Tibial nerve (tissue), 4 donors: ENCODE results near the gene MRPS7. TPM values are rescaled to one million over a fixed set of nuclear protein-coding genes. Genes with fewer than 3 reads are reported as not detected.

Experiments
- DNase-seq, 2 donors: peaks; one replicate each; pipeline ENCODE4 v3.0.0-alpha.2; 2019; ENCODE audit warnings: low spot score in 2 of 2
- H3K27ac ChIP-seq, 4 donors: fragments of 200-600 bp; sonication (generic) in 3 of 4; one replicate each; pipeline ENCODE4 v1.5.1; 2017 to 2019; ENCODE audit warnings: mild to moderate bottlenecking in 1 of 4
- H3K27me3 ChIP-seq, 2 donors: fragments of 200-600 bp; sonication (generic) in 1 of 2; one replicate each; pipeline versions ENCODE4 v1.5.1 to v1.6.0; 2017 to 2019
- H3K36me3 ChIP-seq, 3 donors: fragments of 200-600 bp; sonication (generic); one replicate each; pipeline ENCODE4 v1.5.1; 2018 to 2019
- H3K4me1 ChIP-seq, 4 donors: fragments of 200-600 bp; sonication (generic) in 3 of 4; one replicate each; pipeline ENCODE4 v1.5.1; 2017 to 2019
- H3K4me3 ChIP-seq, 4 donors: fragments of 200-600 bp; sonication (generic) in 3 of 4; one replicate each; pipeline ENCODE4 v1.5.1; 2017 to 2019; ENCODE audit warnings: mild to moderate bottlenecking in 1 of 4, moderate library complexity in 1 of 4
- H3K9me3 ChIP-seq, 4 donors: fragments of 200-600 bp; sonication (generic) in 3 of 4; one replicate each; pipeline ENCODE4 v1.5.1; 2017 to 2019
- CTCF ChIP-seq, 5 experiments: fragments of 200-600 bp in 3 of 5; fragments of 450-650 bp in 2 of 5; sonication (generic) in 3 of 5; IDR thresholded peaks; one replicate each; pipeline ENCODE4 v1.5.1; 2016 to 2019; ENCODE audit warnings: antibody characterized with exemption in 5 of 5, mild to moderate bottlenecking in 3 of 5, moderate library complexity in 2 of 5
- EP300 ChIP-seq, 2 donors: sonication (generic); formaldehyde crosslinking; IDR thresholded peaks; one replicate each; pipeline ENCODE4 v1.6.1; 2017; ENCODE audit warnings: antibody characterized with exemption in 2 of 2, mild to moderate bottlenecking in 1 of 2
- POLR2A ChIP-seq, 2 donors: fragments of 450-650 bp; IDR thresholded peaks; one replicate each; pipeline ENCODE4 v1.6.1; 2017; ENCODE audit warnings: antibody characterized with exemption in 2 of 2, mild to moderate bottlenecking in 2 of 2, moderate library complexity in 2 of 2
- WGBS, 2 donors: methylation state at CpG; one replicate each; pipeline ENCODE4 v1.1.5; 2018; 5-methylcytosine and 5-hydroxymethylcytosine counted together
- total RNA-seq, 4 donors: library from RNA; depleted of rRNA; stranded (reverse); fragments of >200 nt; gene quantifications; one replicate each; pipeline ENCODE4 v1.1.0, GENCODE V29; 2016

The MRPS7 gene
- total RNA-seq, 4 donors from 2014 or later, result 31.2 to 36.6 (median 33.6) TPM

GRCh38 chr17:75267411-75268232 lies 5.9 kb downstream of the MRPS7 start:
- TF ChIP-seq POLR2A (IDR thresholded peaks at IDR 0.05), result no peak
- no peak for TF ChIP-seq CTCF (IDR thresholded peaks at IDR 0.05)
- TF ChIP-seq EP300 (IDR thresholded peaks at IDR 0.05), result no peak
- no peak overlapping the region for H3K27ac ChIP-seq
- no peaks in the 10 kb centered on the region for H3K27me3 ChIP-seq
- H3K9me3 ChIP-seq, result no peaks in the 10 kb centered on the region
- peaks cover 0 to 44% (median 19%) of the 10 kb centered on the region in 4 donors for H3K4me1 ChIP-seq
- no peak for DNase-seq
- H3K36me3 ChIP-seq, result peaks cover 0 to 54% (median 0%) of the 10 kb centered on the region in 3 donors
- WGBS, 2 donors, result 48 to 57% methylated on average over 10 to 12 of the region's 14 CpGs
- H3K4me3 ChIP-seq, result no peak overlapping the region

GRCh38 chr17:75269844-75270217 lies 8.2 kb downstream of the MRPS7 start:
- TF ChIP-seq CTCF (IDR thresholded peaks at IDR 0.05), result no peak
- no peak for TF ChIP-seq POLR2A (IDR thresholded peaks at IDR 0.05)
- no peak for TF ChIP-seq EP300 (IDR thresholded peaks at IDR 0.05)
- Histone ChIP-seq H3K9me3 (no peaks in the 10 kb centered on the region), H3K36me3 (peaks cover 0 to 45% (median 0%) of the 10 kb centered on the region in 3 donors), H3K27me3 (no peaks in the 10 kb centered on the region), H3K27ac (peak overlapping the region; percentile 74 to 97 (median 94)), H3K4me3 (peak overlapping the region; percentile 53 to 91 (median 85)), H3K4me1 (peaks cover 0 to 42% (median 15%) of the 10 kb centered on the region in 4 donors)
- WGBS, 2 donors, result 24 to 25% methylated on average over 4 to 6 of the region's 6 CpGs
- DNase-seq, result no peak

- DNase-seq, result peak in 1 of 2 donors; percentile 35
- Histone ChIP-seq H3K27me3 (no peaks in the 10 kb centered on the region), H3K36me3 (peaks cover 0 to 45% (median 0%) of the 10 kb centered on the region in 3 donors), H3K4me3 (peak overlapping the region; percentile 53 to 91 (median 85)), H3K9me3 (no peaks in the 10 kb centered on the region), H3K27ac (peak overlapping the region; percentile 74 to 97 (median 94)), H3K4me1 (peaks cover 0 to 42% (median 15%) of the 10 kb centered on the region in 4 donors)
- TF ChIP-seq EP300 (IDR thresholded peaks at IDR 0.05) (peak in 1 of 2 donors; percentile 35), POLR2A (IDR thresholded peaks at IDR 0.05) (no peak), CTCF (IDR thresholded peaks at IDR 0.05) (peak in 1 of 5 experiments; percentile 10)
- 0 to 2% methylated on average over 20 to 32 of the region's 47 CpGs for WGBS, 2 donors
These were observed 8.7 kb downstream of the MRPS7 start for GRCh38 chr17:75270218-75270965.

DNA sequence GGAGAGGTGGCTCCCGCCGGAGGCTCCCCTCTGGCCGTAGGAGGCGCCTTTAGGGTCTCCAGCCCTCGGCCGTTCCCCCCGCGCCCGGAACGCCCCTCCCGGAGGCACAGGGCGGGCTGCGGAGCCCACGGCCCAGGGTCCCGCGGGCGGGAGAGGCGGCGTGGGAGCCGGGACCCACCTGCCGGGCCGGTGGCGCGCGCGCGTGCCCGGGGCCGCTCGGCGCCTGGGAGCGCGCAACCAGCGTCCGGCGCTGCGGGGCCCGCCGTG lies 9.2 kb downstream of the MRPS7 start, which contains the start of gene MIF4GD:
MIF4GD (minus strand) TSS at position 266 of the 267 bp plus-strand sequence. CDS start 1,036 bp downstream, outside the sequence.
- no peak for DNase-seq
- H3K9me3 ChIP-seq, result no peaks in the 10 kb centered on the region
- no peaks in the 10 kb centered on the region for H3K27me3 ChIP-seq
- peaks cover 0 to 42% (median 15%) of the 10 kb centered on the region in 4 donors for H3K4me1 ChIP-seq
- WGBS, 2 donors, result 0 to 2% methylated on average over 9 to 17 of the region's 39 CpGs
- H3K27ac ChIP-seq, result peak within 1 kb of the TSS; percentile 74 to 97 (median 94)
- peaks cover 0 to 42% (median 0%) of the 10 kb centered on the region in 3 donors for H3K36me3 ChIP-seq
- peak within 1 kb of the TSS; percentile 53 to 91 (median 86) for H3K4me3 ChIP-seq
- TF ChIP-seq EP300 (IDR thresholded peaks at IDR 0.05) (no peak), POLR2A (IDR thresholded peaks at IDR 0.05) (peak; percentile 19 to 53)

GRCh38 chr17:75271233-75271954 lies 9.7 kb downstream of the MRPS7 start:
- H3K4me1 ChIP-seq, result peaks cover 0 to 42% (median 15%) of the 10 kb centered on the region in 4 donors
- DNase-seq, result peak; percentile 53 to 63
- peak overlapping the region; percentile 53 to 87 (median 76) for H3K4me3 ChIP-seq

More at GRCh38 chr17:75271233-75271954, 9.7 kb downstream of the MRPS7 start:
- TF ChIP-seq EP300 (IDR thresholded peaks at IDR 0.05) (peak in 1 of 2 donors; percentile 5), POLR2A (IDR thresholded peaks at IDR 0.05) (no peak), CTCF (IDR thresholded peaks at IDR 0.05) (peak; percentile 78 to 99 (median 97))
- Histone ChIP-seq H3K9me3 (no peaks in the 10 kb centered on the region), H3K36me3 (peaks cover 0 to 37% (median 0%) of the 10 kb centered on the region in 3 donors), H3K27ac (peak overlapping the region; percentile 74 to 97 (median 92)), H3K27me3 (no peaks in the 10 kb centered on the region)
- 1% methylated on average over 34 to 72 of the region's 74 CpGs for WGBS, 2 donors
